ENCODE measurements around the gene ZNF462.

The ZNF462 gene

GRCh38 chr9:107060062-107060461 is 197.1 kb downstream of the ZNF462 start:
- no peak for DNase-seq (ENCODE audit: low read depth in 2 of 2)
